Mammary epithelial cell (primary cell): ENCODE measurements around the gene PHF12.

ENCODE experiments used
- EZH2 ChIP-seq: IDR thresholded peaks from 2 replicates; pipeline ENCODE4 v1.6.1; 2012; ENCODE audit warnings: low read length, inconsistent platforms, borderline replicate concordance
- TF ChIP-seq, protein P1 (sequence below), 2 donors: IDR thresholded peaks in 1 of 2; conservative IDR thresholded peaks in 1 of 2; 2 replicates each; pipeline ENCODE4 v1.5.1; 2011 to 2012; ENCODE audit warnings: inconsistent platforms in 2 of 2, low read length in 2 of 2, mild to moderate bottlenecking in 2 of 2, control low read depth in 1 of 2, low read depth in 1 of 2; ENCODE audit not compliant: insufficient read depth in 1 of 2; ENCODE audit errors: extremely low read depth in 1 of 2

DNA sequence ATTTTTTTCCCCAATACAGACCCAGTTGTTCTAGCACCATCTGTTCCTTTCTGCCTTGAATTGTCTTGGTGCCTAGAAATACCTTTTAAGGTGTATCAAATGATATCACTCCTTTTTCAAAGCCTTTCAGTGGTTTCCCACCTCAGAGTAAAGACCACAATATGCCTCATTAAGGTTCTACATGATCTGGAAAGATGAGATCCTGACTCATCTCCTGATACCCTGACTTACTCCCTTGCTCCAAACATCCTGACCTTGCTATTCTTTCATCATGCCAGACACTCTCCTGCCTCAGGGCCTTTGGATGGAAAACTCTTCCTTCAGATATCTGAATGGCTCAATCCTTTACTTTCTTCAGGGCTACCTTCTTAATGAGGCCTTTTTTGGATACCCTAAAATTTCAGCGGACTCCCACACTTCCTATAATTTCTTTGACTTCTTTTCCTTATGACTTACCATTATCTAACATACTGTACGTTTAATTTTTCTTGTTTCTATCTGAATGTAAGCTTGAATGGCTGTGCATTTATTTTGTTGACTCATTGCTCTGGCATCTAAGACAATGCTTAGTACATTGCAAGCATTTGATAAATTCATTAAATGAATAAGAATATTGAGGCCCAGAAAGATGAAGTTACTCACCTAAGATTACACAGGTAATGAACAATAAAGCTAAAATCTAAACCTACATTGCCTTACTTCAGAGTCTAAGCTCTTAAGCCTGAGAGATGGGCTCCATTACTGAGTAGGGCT lies 73.0 kb downstream of the PHF12 start:
- TF ChIP-seq, protein P1, sequence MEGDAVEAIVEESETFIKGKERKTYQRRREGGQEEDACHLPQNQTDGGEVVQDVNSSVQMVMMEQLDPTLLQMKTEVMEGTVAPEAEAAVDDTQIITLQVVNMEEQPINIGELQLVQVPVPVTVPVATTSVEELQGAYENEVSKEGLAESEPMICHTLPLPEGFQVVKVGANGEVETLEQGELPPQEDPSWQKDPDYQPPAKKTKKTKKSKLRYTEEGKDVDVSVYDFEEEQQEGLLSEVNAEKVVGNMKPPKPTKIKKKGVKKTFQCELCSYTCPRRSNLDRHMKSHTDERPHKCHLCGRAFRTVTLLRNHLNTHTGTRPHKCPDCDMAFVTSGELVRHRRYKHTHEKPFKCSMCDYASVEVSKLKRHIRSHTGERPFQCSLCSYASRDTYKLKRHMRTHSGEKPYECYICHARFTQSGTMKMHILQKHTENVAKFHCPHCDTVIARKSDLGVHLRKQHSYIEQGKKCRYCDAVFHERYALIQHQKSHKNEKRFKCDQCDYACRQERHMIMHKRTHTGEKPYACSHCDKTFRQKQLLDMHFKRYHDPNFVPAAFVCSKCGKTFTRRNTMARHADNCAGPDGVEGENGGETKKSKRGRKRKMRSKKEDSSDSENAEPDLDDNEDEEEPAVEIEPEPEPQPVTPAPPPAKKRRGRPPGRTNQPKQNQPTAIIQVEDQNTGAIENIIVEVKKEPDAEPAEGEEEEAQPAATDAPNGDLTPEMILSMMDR (conservative IDR thresholded peaks at IDR 0.05 in 1 of 2, IDR thresholded peaks at IDR 0.05 in 1 of 2; ENCODE audit: extremely low read depth in 1 of 2, insufficient read depth in 1 of 2, low read depth in 1 of 2, low read length in 2 of 2): no peak
- TF ChIP-seq EZH2: no peak
